ENCODE results near the gene CCDC92B.

DNA sequence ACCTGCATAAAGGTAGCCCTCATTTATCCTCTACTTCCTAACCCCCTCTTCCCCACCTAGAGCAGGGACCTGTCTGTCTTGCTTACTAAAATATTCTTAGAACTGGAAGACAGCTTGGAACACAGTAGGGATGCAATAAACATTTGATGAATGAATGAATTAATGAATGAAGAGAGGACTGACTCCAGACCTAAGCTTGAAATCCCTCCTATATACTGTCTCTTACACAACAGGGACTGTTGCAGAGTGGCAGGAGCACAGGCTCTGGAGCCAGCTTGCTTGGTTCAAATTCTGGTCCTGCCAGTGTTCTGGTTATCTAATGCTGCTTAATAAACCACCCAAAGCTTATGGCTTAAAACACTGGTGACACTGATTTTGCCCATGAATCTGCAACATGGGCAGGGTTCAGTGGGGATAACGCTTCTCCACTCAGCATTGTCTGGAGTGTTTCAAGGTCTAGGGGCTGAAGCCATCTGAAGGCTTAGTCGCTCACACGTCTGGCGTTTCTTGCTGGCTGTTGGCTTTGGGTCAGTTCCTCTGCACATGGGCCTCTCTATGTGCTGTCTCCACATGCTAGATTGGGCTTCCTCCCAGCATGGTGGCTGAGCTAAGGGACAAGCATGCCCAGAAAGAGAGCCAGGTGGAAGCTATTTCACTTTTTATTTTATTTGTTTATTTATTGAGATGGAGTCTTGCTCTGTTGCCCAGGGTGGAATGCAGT lies 34.0 kb upstream of the CCDC92B start:
- no peak for TF ChIP-seq EZH2phosphoT487 (IDR thresholded peaks at IDR 0.05; ENCODE audit: insufficient read depth, low read depth)
- no peak for TF ChIP-seq EZH2 (IDR thresholded peaks at IDR 0.05; ENCODE audit: insufficient read depth, poor library complexity, severe bottlenecking)
